Keratinocyte (primary cell): ENCODE data around the gene WNT4. TPM values are rescaled to one million over a fixed set of nuclear protein-coding genes. Genes with fewer than 3 reads are reported as not detected.
A peak's percentile ranks its signal among the peaks of the same experiment; 100 is the strongest.

Source experiments
- DNase-seq: peaks from one replicate; pipeline ENCODE4 v3.0.0-alpha.2; 2011; ENCODE audit warnings: low read depth, missing footprints, low spot score
- FAIRE-seq: peaks from 2 replicates; lab custom pipeline; 2011; peaks lifted over from hg19 to GRCh38; lab: Jason Lieb, UNC
- H2AFZ ChIP-seq: 2 replicates; pipeline ENCODE4 v1.6.0; 2012; ENCODE audit warnings: low read length, control low read depth, inconsistent platforms; ENCODE audit not compliant: control insufficient read depth
- H3K27ac ChIP-seq: 2 replicates; pipeline ENCODE4 v1.5.1; 2011; ENCODE audit warnings: low read length; ENCODE audit not compliant: control insufficient read depth, insufficient read depth
- H3K27me3 ChIP-seq: 3 replicates; pipeline ENCODE4 v1.6.0; 2011; ENCODE audit warnings: low read length; ENCODE audit not compliant: control insufficient read depth, insufficient read depth; ENCODE audit errors: extremely low read depth
- H3K36me3 ChIP-seq, 2 experiments: 2 replicates in 1 of 2; 3 replicates in 1 of 2; pipeline ENCODE4 v1.5.1; 2011; ENCODE audit warnings: low read length in 2 of 2, mild to moderate bottlenecking in 1 of 2; ENCODE audit not compliant: control insufficient read depth in 2 of 2, insufficient read depth in 2 of 2; ENCODE audit errors: extremely low read depth in 1 of 2
- H3K4me1 ChIP-seq: 3 replicates; pipeline ENCODE4 v1.5.1; 2011; ENCODE audit warnings: low read length; ENCODE audit not compliant: control insufficient read depth, insufficient read depth; ENCODE audit errors: extremely low read depth
- H3K4me2 ChIP-seq: 3 replicates; pipeline ENCODE4 v1.6.0; 2011; ENCODE audit warnings: low read depth, low read length; ENCODE audit not compliant: control insufficient read depth, insufficient read depth; ENCODE audit errors: extremely low read depth
- H3K4me3 ChIP-seq, 3 experiments: fragments of 200-600 bp in 1 of 3; sonication (generic) in 1 of 3; 2 replicates in 2 of 3; 3 replicates in 1 of 3; pipeline ENCODE4 v1.5.1; 2011 to 2016; ENCODE audit warnings: low read length in 3 of 3, mild to moderate bottlenecking in 3 of 3, control low read depth in 2 of 3, inconsistent platforms in 1 of 3, low read depth in 1 of 3, mixed read lengths in 1 of 3, mixed run types in 1 of 3, moderate library complexity in 1 of 3; ENCODE audit not compliant: control insufficient read depth in 2 of 3, insufficient read depth in 2 of 3; ENCODE audit errors: extremely low read depth in 1 of 3
- H3K79me2 ChIP-seq: 2 replicates; pipeline ENCODE4 v1.6.0; 2012; ENCODE audit warnings: low read length; ENCODE audit not compliant: control insufficient read depth, insufficient read depth
- H3K9ac ChIP-seq: 3 replicates; pipeline ENCODE4 v1.6.0; 2011; ENCODE audit warnings: low read length; ENCODE audit not compliant: control insufficient read depth, insufficient read depth; ENCODE audit errors: extremely low read depth
- H3K9me1 ChIP-seq: 3 replicates; pipeline ENCODE4 v1.6.0; 2011; ENCODE audit warnings: low read length; ENCODE audit not compliant: control insufficient read depth, insufficient read depth; ENCODE audit errors: extremely low read depth
- H3K9me3 ChIP-seq: 2 replicates; pipeline ENCODE4 v1.5.1; 2012; ENCODE audit warnings: low read depth, low read length; ENCODE audit not compliant: control insufficient read depth
- H4K20me1 ChIP-seq: 3 replicates; pipeline ENCODE4 v1.6.0; 2011; ENCODE audit warnings: low read length; ENCODE audit not compliant: control insufficient read depth, insufficient read depth; ENCODE audit errors: extremely low read depth
- EZH2 ChIP-seq: IDR thresholded peaks from one replicate; pipeline ENCODE4 v1.6.1; 2012; ENCODE audit warnings: inconsistent platforms, mild to moderate bottlenecking, low read length, moderate library complexity
- dilution Hi-C: fragments of 300-500 bp; cut with MboI; formaldehyde crosslinking; loops from one replicate; pipeline ENCODE4 v1.7.0; 2020; ENCODE audit warnings: low sequenced_read_pairs; ENCODE audit not compliant: extremely low pct_ligation_motif_present
- polyA plus RNA-seq, 5 experiments: library from polyadenylated mRNA; depleted of rRNA in 3 of 5; stranded (reverse) in 3 of 5; stranded (forward) in 1 of 5; unstranded in 1 of 5; fragments of >200 nt; gene quantifications; 1 replicate in 1 of 5; 2 replicates in 3 of 5; 3 replicates in 1 of 5; pipeline versions ENCODE4 v1.2.1 to v1.2.3, GENCODE V29; 2011 to 2012; ENCODE audit warnings: missing spikeins in 2 of 5, low read depth in 1 of 5, low replicate concordance in 1 of 5
- TF ChIP-seq, protein P1 (sequence below), 3 experiments: IDR thresholded peaks in 1 of 3; conservative IDR thresholded peaks in 1 of 3; optimal IDR thresholded peaks in 1 of 3; 2 replicates in 2 of 3; 3 replicates in 1 of 3; pipeline versions ENCODE3 to v1.5.1; 2011; ENCODE audit warnings: low read length in 3 of 3, mild to moderate bottlenecking in 3 of 3, moderate library complexity in 2 of 3, control low read depth in 1 of 3, inconsistent platforms in 1 of 3; ENCODE audit not compliant: insufficient read depth in 2 of 3; ENCODE audit errors: extremely low read depth in 1 of 3

The WNT4 gene
- polyA plus RNA-seq, 1 donor (not counting 4 experiments of a cell fraction or from before 2014, with no cell fraction given): 2.6 TPM

DNA sequence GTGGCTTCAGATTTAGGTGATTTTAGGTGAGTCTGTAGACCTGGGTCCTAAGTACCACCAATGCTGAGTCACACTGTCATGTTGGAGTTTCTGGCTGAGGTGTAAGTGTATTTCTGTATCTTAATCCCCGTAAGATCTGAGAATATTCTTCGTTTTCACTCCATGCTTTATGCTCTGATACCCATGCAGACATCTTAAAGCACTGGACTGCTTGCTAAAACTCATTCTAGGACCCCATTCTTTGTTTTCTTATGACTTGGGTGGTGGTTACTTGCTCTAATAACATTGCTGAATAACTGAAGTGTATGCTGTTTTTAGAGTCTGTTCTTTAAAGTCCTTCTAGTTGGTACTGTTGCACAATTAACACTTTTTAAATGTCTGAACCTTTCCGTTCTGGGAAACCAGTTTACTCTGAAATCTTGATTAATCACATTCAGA is 53.7 kb downstream of the WNT4 start:
- TF ChIP-seq EZH2: no peak
- TF ChIP-seq, protein P1, sequence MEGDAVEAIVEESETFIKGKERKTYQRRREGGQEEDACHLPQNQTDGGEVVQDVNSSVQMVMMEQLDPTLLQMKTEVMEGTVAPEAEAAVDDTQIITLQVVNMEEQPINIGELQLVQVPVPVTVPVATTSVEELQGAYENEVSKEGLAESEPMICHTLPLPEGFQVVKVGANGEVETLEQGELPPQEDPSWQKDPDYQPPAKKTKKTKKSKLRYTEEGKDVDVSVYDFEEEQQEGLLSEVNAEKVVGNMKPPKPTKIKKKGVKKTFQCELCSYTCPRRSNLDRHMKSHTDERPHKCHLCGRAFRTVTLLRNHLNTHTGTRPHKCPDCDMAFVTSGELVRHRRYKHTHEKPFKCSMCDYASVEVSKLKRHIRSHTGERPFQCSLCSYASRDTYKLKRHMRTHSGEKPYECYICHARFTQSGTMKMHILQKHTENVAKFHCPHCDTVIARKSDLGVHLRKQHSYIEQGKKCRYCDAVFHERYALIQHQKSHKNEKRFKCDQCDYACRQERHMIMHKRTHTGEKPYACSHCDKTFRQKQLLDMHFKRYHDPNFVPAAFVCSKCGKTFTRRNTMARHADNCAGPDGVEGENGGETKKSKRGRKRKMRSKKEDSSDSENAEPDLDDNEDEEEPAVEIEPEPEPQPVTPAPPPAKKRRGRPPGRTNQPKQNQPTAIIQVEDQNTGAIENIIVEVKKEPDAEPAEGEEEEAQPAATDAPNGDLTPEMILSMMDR (optimal IDR thresholded peaks at IDR 0.05 in 1 of 3, IDR thresholded peaks at IDR 0.05 in 1 of 3, conservative IDR thresholded peaks at IDR 0.05 in 1 of 3; ENCODE audit: extremely low read depth in 1 of 3, insufficient read depth in 2 of 3, low read length in 3 of 3): no peak
- no peak overlapping the region for H3K4me3 ChIP-seq
- H3K27me3 ChIP-seq: no peaks in the 10 kb centered on the region
- H4K20me1 ChIP-seq: peaks cover 49% of the 10 kb centered on the region
- H3K9me1 ChIP-seq: no peaks in the 10 kb centered on the region
- DNase-seq (no peak), FAIRE-seq (no peak)
- peaks cover 86% of the 10 kb centered on the region for H3K79me2 ChIP-seq
- peaks cover 19% of the 10 kb centered on the region for H3K4me1 ChIP-seq
- H3K4me2 ChIP-seq: peak overlapping the region; percentile 3
- H2AFZ ChIP-seq: no peak overlapping the region
- H3K36me3 ChIP-seq: peaks cover 17 to 24% of the 10 kb centered on the region in 2 experiments
- dilution Hi-C loops: no loop called here
- H3K9me3 ChIP-seq: no peaks in the 10 kb centered on the region
- H3K9ac ChIP-seq: no peak overlapping the region
- H3K27ac ChIP-seq: no peak overlapping the region

- H3K9ac ChIP-seq: no peak overlapping the region
- H3K4me3 ChIP-seq: no peak overlapping the region
- DNase-seq (no peak), FAIRE-seq (no peak)
- H3K4me2 ChIP-seq: no peak overlapping the region
- no peaks in the 10 kb centered on the region for H3K9me1 ChIP-seq
- H3K79me2 ChIP-seq: peaks cover 88% of the 10 kb centered on the region
- peaks cover 16 to 24% of the 10 kb centered on the region in 2 experiments for H3K36me3 ChIP-seq
- H3K27me3 ChIP-seq: no peaks in the 10 kb centered on the region
- no peaks in the 10 kb centered on the region for H3K9me3 ChIP-seq
- peaks cover 49% of the 10 kb centered on the region for H4K20me1 ChIP-seq
- no peak overlapping the region for H2AFZ ChIP-seq
- dilution Hi-C loops: no loop called here
- TF ChIP-seq, protein P1 (optimal IDR thresholded peaks at IDR 0.05 in 1 of 3, IDR thresholded peaks at IDR 0.05 in 1 of 3, conservative IDR thresholded peaks at IDR 0.05 in 1 of 3; ENCODE audit: extremely low read depth in 1 of 3, insufficient read depth in 2 of 3, low read length in 3 of 3): no peak
- no peak for TF ChIP-seq EZH2
- H3K27ac ChIP-seq: no peak overlapping the region
- peaks cover 19% of the 10 kb centered on the region for H3K4me1 ChIP-seq
Measured at GRCh38 chr1:22088331-22088730, 54.6 kb downstream of the WNT4 start.
